ENCODE results near the gene GPR132. TPM values are rescaled to one million over a fixed set of nuclear protein-coding genes. Genes with fewer than 3 reads are reported as not detected.

GPR132 gene
- total RNA-seq, 3 donors from 2014 or later (not counting 1 experiment from before 2014, with no cell fraction given): 18.2 to 30.3 (median 26.7) TPM

DNA sequence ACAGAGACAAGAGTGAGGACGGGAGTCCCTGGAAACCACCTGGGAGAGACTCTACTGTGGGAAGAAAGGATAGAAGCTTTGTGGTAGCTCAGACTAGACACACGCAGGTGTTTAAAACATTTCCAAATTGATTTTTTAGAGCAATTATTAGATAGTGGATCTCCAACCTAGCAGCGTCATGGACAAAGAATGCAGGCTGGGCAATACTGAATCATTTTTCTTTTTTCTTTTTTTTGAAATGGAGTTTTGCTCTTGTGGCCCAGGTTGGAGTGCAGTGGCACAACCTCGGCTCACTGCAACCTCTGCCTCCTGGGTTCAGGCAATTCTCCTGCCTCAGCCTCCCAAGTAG lies 13.1 kb downstream of the GPR132 start:
- intact Hi-C loops (cut with micrococcal nuclease): no loop called here
- Mint-ChIP-seq H3K27me3 (ENCODE audit: low read depth in 2 of 2) (no peaks in the 10 kb centered on the region), H3K4me3 (no peak overlapping the region), H3K4me1 (peaks cover 0 to 10% of the 10 kb centered on the region in 2 donors), H3K9me3 (no peaks in the 10 kb centered on the region), H3K27ac (peak overlapping the region; percentile 61 to 67), H3K36me3 (no peaks in the 10 kb centered on the region)
- DNase-seq: no peak
- no peaks in the 10 kb centered on the region for H3K9me3 ChIP-seq (ENCODE audit: control insufficient read depth, insufficient read depth, low read length)
- H3K36me3 ChIP-seq (ENCODE audit: control insufficient read depth, insufficient read depth, low read length): peaks cover 72% of the 10 kb centered on the region
- WGBS (ENCODE audit: insufficient coverage): 85% methylated on average over 4 of the region's 4 CpGs
- H3K4me1 ChIP-seq (ENCODE audit: control insufficient read depth, insufficient read depth, low read length): no peaks in the 10 kb centered on the region
- no peak overlapping the region for H3K4me3 ChIP-seq (ENCODE audit: low read length)
- H3K27me3 ChIP-seq (ENCODE audit: control insufficient read depth, insufficient read depth, low read length): no peaks in the 10 kb centered on the region
- H3K27ac ChIP-seq (ENCODE audit: low read length): no peak overlapping the region
- TF ChIP-seq, protein P1, sequence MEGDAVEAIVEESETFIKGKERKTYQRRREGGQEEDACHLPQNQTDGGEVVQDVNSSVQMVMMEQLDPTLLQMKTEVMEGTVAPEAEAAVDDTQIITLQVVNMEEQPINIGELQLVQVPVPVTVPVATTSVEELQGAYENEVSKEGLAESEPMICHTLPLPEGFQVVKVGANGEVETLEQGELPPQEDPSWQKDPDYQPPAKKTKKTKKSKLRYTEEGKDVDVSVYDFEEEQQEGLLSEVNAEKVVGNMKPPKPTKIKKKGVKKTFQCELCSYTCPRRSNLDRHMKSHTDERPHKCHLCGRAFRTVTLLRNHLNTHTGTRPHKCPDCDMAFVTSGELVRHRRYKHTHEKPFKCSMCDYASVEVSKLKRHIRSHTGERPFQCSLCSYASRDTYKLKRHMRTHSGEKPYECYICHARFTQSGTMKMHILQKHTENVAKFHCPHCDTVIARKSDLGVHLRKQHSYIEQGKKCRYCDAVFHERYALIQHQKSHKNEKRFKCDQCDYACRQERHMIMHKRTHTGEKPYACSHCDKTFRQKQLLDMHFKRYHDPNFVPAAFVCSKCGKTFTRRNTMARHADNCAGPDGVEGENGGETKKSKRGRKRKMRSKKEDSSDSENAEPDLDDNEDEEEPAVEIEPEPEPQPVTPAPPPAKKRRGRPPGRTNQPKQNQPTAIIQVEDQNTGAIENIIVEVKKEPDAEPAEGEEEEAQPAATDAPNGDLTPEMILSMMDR (IDR thresholded peaks at IDR 0.05): no peak
- no peak for ATAC-seq

DNA sequence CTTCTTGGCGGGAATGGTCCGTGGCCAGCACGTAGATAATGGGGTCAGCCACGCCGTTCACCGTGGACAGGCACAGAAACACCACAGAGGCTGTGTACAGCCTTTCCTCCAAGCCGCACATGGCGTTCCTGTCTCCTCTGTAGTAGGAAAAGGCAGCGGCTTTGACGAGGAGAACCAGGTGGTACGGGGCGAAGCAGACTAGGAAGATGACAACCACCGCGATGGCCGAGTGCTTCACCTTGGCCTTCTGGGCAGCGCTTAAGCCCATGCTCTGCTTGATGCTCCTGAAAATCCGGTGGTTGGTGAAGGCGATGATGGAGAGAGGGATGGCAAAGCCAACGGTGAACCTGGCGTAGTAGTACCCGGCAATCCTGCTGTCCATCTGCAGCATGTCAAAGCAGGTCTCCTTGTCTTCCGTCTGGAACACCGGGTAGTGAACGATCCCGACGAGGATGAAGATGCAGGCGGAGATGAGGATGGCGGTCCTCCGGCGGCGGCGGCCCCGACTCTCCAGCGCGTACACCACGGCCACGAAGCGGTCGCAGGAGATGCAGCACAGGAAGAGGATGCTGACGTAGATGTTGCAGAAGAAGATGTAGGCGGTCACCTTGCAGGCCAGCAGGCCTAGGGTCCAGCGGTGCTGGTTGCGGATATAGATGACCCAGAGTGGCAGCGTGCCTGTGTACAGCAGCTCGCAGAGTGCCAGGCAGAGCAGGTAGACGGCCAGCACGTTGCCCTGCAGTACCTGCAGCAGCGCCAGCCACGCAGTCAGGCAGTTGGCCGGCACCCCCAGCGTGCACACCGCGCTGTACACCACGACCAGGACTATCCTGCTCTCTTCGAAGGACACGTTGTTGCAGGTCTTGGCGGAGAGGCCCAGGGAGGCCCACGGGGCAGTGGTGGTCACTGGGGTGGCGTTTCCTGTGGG lies 13.8 kb downstream of the GPR132 start:
- Mint-ChIP-seq H3K4me3 (no peak overlapping the region), H3K27me3 (ENCODE audit: low read depth in 2 of 2) (no peaks in the 10 kb centered on the region)
- 95% methylated on average over 59 of the region's 59 CpGs for WGBS (ENCODE audit: insufficient coverage)

DNA sequence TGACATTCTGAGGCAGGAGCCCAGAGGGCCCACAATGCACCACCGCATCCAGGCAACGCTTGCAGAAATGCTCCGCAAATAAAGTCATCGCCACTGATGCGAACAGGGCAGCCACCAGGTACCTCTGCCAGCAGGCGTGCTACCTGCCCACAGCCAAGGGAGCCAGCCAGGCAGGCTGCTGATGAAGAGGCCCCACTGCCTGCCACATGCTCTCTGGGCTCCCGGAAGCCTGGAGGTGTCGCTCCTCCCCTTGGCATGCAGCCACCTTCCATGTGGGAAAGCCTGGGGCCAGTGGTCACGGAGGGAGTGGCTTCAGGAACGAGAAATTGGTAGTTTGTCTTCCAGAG lies 14.7 kb downstream of the GPR132 start:
- 87% methylated on average over 10 of the region's 10 CpGs for WGBS (ENCODE audit: insufficient coverage)
- no peaks in the 10 kb centered on the region for H3K27me3 Mint-ChIP-seq (ENCODE audit: low read depth in 2 of 2)
- peaks cover 6 to 15% of the 10 kb centered on the region in 2 donors for H3K4me1 Mint-ChIP-seq
- Histone ChIP-seq H3K4me1 (ENCODE audit: control insufficient read depth, insufficient read depth, low read length) (peaks cover 8% of the 10 kb centered on the region), H3K4me3 (ENCODE audit: low read length) (no peak overlapping the region), H3K27me3 (ENCODE audit: control insufficient read depth, insufficient read depth, low read length) (no peaks in the 10 kb centered on the region), H3K9me3 (ENCODE audit: control insufficient read depth, insufficient read depth, low read length) (no peaks in the 10 kb centered on the region), H3K27ac (ENCODE audit: low read length) (no peak overlapping the region), H3K36me3 (ENCODE audit: control insufficient read depth, insufficient read depth, low read length) (peaks cover 57% of the 10 kb centered on the region)
- ATAC-seq (no peak), DNase-seq (peak in 1 of 2 donors; percentile 10)
- no peak overlapping the region for H3K27ac Mint-ChIP-seq
- H3K36me3 Mint-ChIP-seq: no peaks in the 10 kb centered on the region
- intact Hi-C loops (cut with micrococcal nuclease): no loop called here
- H3K9me3 Mint-ChIP-seq: no peaks in the 10 kb centered on the region
- TF ChIP-seq, protein P1 (IDR thresholded peaks at IDR 0.05): no peak
- H3K4me3 Mint-ChIP-seq: no peak overlapping the region

More for the DNA sequence above, 13.8 kb downstream of the GPR132 start:
- ATAC-seq (peak in 2 of 3 donors; percentile 13 to 20), DNase-seq (peak in 1 of 2 donors; percentile 15)
- H3K4me3 ChIP-seq (ENCODE audit: low read length): no peak overlapping the region
- H3K4me1 Mint-ChIP-seq: peaks cover 0 to 10% of the 10 kb centered on the region in 2 donors
- no peaks in the 10 kb centered on the region for H3K9me3 Mint-ChIP-seq
- H3K27ac Mint-ChIP-seq: peak overlapping the region; percentile 61 to 67
- peaks cover 66% of the 10 kb centered on the region for H3K36me3 ChIP-seq (ENCODE audit: control insufficient read depth, insufficient read depth, low read length)
- H3K27ac ChIP-seq (ENCODE audit: low read length): no peak overlapping the region
- intact Hi-C loops (cut with micrococcal nuclease): no loop called here
- H3K27me3 ChIP-seq (ENCODE audit: control insufficient read depth, insufficient read depth, low read length): no peaks in the 10 kb centered on the region
- TF ChIP-seq, protein P1 (IDR thresholded peaks at IDR 0.05): no peak
- no peaks in the 10 kb centered on the region for H3K4me1 ChIP-seq (ENCODE audit: control insufficient read depth, insufficient read depth, low read length)
- H3K36me3 Mint-ChIP-seq: no peaks in the 10 kb centered on the region
- H3K9me3 ChIP-seq (ENCODE audit: control insufficient read depth, insufficient read depth, low read length): no peaks in the 10 kb centered on the region
